Measurements from ENCODE around the gene IL1A. TPM values are rescaled to one million over a fixed set of nuclear protein-coding genes. Genes with fewer than 3 reads are reported as not detected.
A peak's percentile ranks its signal among the peaks of the same experiment; 100 is the strongest.
"Not testable (repeated sequence)": the region's sequence is repeated elsewhere in the genome, so short reads cannot be mapped to it uniquely, and the experiment has no call there.

Gene IL1A, protein sequence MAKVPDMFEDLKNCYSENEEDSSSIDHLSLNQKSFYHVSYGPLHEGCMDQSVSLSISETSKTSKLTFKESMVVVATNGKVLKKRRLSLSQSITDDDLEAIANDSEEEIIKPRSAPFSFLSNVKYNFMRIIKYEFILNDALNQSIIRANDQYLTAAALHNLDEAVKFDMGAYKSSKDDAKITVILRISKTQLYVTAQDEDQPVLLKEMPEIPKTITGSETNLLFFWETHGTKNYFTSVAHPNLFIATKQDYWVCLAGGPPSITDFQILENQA
- under 1 TPM in 2 of 4 donors, not detected in 2; 0.06 to 0.24 TPM for polyA plus RNA-seq
- long read RNA-seq, donor 1, result 0 reads
- long read RNA-seq, donor 2, result 0 reads
- long read RNA-seq, donor 3, result 0 reads
- long read RNA-seq, donor 4, result 0 reads
- long read RNA-seq, donor 5, result 0 reads
- long read RNA-seq, donor 6, result 0 reads
- long read RNA-seq, donor 7, result 0 reads
- long read RNA-seq, donor 8, result 0 reads
- long read RNA-seq, donor 9, result 0 reads
- long read RNA-seq, donor 10, result 0 reads

DNA sequence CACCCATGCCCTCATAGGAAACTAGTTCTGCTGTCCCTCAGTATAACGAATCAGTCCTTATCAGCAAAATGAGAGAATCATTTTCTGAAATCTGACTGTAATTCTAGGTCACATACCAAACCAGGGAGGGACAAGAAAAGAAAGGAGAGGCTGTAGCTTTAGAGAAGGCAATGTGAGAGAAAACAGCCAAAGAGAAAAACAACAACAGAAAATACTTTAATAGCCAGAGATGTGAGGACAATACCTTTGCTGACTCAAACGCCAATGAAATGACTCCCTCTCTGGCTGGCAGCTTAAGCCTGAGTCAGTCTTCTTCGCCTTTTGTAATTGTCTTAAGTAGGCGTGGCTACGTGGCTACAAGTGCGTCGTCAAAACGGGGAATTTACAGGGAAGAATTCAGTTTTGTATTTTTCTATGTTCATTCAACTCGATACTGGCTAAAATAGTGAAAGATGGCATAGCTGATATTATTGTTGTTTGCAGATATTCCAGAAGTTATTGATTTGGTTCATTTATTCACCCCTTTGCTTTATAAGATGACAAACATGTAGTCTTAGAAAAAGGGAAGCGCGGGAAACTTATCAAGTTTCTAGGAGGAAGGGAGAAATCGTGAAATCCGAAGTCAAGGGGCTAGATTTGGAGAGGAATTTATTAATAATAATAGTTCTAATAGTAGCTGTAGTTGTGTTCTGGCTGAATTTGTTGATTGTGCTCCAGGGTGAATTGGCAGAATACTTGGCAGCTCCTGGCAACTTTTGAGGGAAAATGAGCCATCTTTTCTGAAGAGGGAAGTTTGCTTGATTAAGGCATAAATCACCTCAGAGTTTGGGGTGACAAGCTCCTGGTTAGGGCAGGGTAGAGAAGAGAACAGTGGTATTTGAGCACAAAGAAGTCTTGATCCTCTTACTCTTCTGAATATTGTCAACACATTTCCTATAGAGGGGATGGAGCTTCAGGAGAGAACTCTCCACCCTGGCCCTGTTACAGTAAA lies at the start of gene IL1A:
TSS of gene IL1A (minus strand) at position 295 of the 991 bp plus-strand sequence. CDS start 723 bp downstream, outside the sequence.
- Histone ChIP-seq H3K36me3 (ENCODE audit: control insufficient read depth in 3 of 3, insufficient read depth in 2 of 3, low read depth in 1 of 3, low read length in 3 of 3) (no peaks in the 10 kb centered on the region), H3K4me3 (ENCODE audit: low read depth in 1 of 3, low read length in 3 of 3) (no peak within 1 kb of the TSS), H3K27ac (ENCODE audit: low read depth in 1 of 3, low read length in 2 of 3) (no peak within 1 kb of the TSS), H3K27me3 (ENCODE audit: control insufficient read depth in 3 of 3, insufficient read depth in 3 of 3, low read length in 3 of 3) (no peaks in the 10 kb centered on the region), H3K4me1 (ENCODE audit: control insufficient read depth in 3 of 3, insufficient read depth in 2 of 3, low read depth in 1 of 3, low read length in 2 of 3) (no peaks in the 10 kb centered on the region), H3K9me3 (ENCODE audit: control insufficient read depth in 2 of 2, insufficient read depth in 1 of 2, low read depth in 1 of 2, low read length in 1 of 2) (no peaks in the 10 kb centered on the region)
- WGBS, 3 donors, result 37 to 46% (median 42%) methylated on average over 13 of the region's 13 CpGs
- DNase-seq, result peak; percentile 20 to 31
- FAIRE-seq, result no peak

DNA sequence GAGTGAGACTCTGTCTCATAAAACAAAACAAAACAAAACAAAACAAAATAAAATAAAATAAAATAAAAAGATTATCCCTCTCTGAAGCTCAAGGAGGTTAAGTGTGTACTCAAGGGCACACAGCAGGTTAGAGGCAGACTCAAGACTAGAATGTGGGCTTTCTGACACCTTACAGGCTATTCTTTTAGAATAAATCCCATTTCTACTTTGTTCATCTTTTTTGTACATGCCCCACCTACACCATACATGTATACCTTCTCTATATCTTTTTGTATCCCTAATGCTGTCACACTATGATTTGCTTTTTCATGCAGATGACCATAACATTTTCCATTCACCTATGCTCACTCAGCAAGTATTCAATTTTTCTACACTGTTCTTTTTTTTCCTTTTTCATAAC lies 49.7 kb upstream of the IL1A start:
- FAIRE-seq, result no peak
- Histone ChIP-seq H3K36me3 (ENCODE audit: control insufficient read depth in 3 of 3, insufficient read depth in 2 of 3, low read depth in 1 of 3, low read length in 3 of 3) (peaks cover 0 to 3% (median 0%) of the 10 kb centered on the region in 3 donors), H3K4me3 (ENCODE audit: low read depth in 1 of 3, low read length in 3 of 3) (no peak overlapping the region), H3K27ac (ENCODE audit: low read depth in 1 of 3, low read length in 2 of 3) (peak overlapping the region in 1 of 3 donors; percentile 24), H3K27me3 (ENCODE audit: control insufficient read depth in 3 of 3, insufficient read depth in 3 of 3, low read length in 3 of 3) (no peaks in the 10 kb centered on the region), H3K4me1 (ENCODE audit: control insufficient read depth in 3 of 3, insufficient read depth in 2 of 3, low read depth in 1 of 3, low read length in 2 of 3) (peaks cover 0 to 38% (median 2%) of the 10 kb centered on the region in 3 donors), H3K9me3 (ENCODE audit: control insufficient read depth in 2 of 2, insufficient read depth in 1 of 2, low read depth in 1 of 2, low read length in 1 of 2) (no peaks in the 10 kb centered on the region)
- no peak for DNase-seq

DNA sequence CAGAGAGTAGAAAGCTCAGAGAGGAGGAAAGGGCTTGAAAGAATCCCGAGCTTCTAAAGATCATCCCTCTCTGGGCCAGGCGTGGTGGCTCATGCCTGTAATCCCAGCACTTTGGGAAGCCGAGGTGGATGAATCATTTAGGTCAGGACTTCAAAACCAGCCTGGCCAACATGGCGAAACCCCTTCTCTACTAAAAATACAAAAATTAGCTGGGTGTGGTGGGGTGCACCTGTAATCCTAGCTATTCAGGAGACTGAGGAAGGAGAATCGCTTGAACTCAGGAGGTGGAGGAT lies 49.3 kb upstream of the IL1A start:
- FAIRE-seq; DNase-seq; H3K4me3 ChIP-seq (ENCODE audit: low read depth in 1 of 3, low read length in 3 of 3); H3K9me3 ChIP-seq (ENCODE audit: control insufficient read depth in 2 of 2, insufficient read depth in 1 of 2, low read depth in 1 of 2, low read length in 1 of 2); H3K36me3 ChIP-seq (ENCODE audit: control insufficient read depth in 3 of 3, insufficient read depth in 2 of 3, low read depth in 1 of 3, low read length in 3 of 3); H3K27me3 ChIP-seq (ENCODE audit: control insufficient read depth in 3 of 3, insufficient read depth in 3 of 3, low read length in 3 of 3); H3K27ac ChIP-seq (ENCODE audit: low read depth in 1 of 3, low read length in 2 of 3): not testable (repeated sequence)
- 89 to 92% (median 91%) methylated on average over 5 of the region's 5 CpGs for WGBS, 3 donors
- H3K4me1 ChIP-seq (ENCODE audit: control insufficient read depth in 3 of 3, insufficient read depth in 2 of 3, low read depth in 1 of 3, low read length in 2 of 3), result peaks cover 0 to 38% (median 2%) of the 10 kb centered on the region in 3 donors

DNA sequence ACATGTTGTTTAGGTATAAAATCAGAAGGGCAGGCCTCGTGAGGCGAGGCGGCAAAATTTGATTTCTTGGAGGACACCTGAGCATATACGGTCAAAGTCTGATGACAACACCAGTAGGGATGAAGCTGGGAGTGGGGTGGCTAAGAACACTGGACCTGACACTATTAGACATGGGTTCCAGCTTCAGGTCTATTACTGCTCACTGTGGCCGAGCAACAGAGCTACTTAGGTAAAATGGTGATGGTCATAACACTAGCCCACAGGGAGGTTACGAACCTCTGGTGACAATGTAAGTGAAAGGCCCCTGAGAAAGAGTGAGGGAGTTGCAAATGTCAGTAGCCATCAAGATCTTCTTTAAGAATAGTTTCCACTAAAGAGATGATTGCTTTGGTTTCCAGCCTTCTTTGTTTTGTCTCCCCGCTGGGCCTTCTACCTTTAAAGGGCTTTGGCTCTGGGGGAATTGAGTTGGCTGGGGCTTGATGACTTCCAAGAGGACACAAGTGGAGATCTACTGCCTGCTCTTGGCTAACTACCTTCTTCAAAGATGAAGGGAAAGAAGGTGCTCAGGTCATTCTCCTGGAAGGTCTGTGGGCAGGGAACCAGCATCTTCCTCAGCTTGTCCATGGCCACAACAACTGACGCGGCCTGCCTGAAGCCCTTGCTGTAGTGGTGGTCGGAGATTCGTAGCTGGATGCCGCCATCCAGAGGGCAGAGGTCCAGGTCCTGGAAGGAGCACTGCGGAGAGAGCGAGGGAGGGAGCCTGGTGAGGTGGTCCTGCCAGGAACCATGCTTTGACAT lies 48.7 kb upstream of the IL1A start:
- Histone ChIP-seq H3K4me1 (ENCODE audit: control insufficient read depth in 3 of 3, insufficient read depth in 2 of 3, low read depth in 1 of 3, low read length in 2 of 3) (peaks cover 0 to 38% (median 2%) of the 10 kb centered on the region in 3 donors), H3K4me3 (ENCODE audit: low read depth in 1 of 3, low read length in 3 of 3) (no peak overlapping the region), H3K36me3 (ENCODE audit: control insufficient read depth in 3 of 3, insufficient read depth in 2 of 3, low read depth in 1 of 3, low read length in 3 of 3) (peaks cover 0 to 3% (median 0%) of the 10 kb centered on the region in 3 donors), H3K9me3 (ENCODE audit: control insufficient read depth in 2 of 2, insufficient read depth in 1 of 2, low read depth in 1 of 2, low read length in 1 of 2) (no peaks in the 10 kb centered on the region), H3K27ac (ENCODE audit: low read depth in 1 of 3, low read length in 2 of 3) (no peak overlapping the region), H3K27me3 (ENCODE audit: control insufficient read depth in 3 of 3, insufficient read depth in 3 of 3, low read length in 3 of 3) (no peaks in the 10 kb centered on the region)
- no peak for DNase-seq
- FAIRE-seq, result no peak
- 94 to 97% (median 95%) methylated on average over 14 of the region's 14 CpGs for WGBS, 3 donors

DNA sequence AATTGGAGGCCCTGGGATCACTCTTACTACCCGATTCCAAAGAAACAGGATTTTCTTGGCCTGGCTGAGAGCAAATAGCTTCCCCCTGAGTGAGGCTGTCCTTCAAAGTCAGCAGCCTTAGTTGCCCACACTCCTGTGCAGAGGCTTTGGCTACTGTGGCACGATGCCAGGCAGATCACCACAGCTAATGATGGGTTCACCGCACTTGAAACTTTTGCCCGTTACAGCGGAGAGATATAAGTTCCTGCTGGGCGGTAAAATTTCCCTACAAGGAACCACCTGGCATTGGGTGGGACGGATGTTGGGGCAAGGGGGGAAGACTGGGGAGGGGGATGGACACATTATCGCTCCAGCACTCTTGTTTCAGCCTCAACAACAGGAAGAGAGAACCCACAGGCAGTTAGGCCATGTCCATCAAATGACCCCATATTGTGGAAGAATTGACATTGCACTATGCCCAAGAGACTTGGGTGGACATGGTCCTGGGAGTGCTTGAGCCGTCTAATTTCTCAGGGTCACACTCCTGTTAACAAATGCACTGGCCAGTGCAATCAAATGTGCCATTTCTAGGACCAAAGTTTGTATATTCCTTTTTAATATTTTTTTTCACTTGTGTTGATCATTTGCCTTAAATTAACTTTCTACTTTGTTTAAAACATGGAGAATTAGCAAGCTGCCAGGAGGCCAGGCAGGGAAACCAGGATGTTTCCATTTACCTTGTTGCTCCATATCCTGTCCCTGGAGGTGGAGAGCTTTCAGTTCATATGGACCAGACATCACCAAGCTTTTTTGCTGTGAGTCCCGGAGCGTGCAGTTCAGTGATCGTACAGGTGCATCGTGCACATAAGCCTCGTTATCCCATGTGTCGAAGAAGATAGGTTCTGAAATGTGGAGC lies 47.9 kb upstream of the IL1A start:
- FAIRE-seq (no peak), DNase-seq (no peak)
- Histone ChIP-seq H3K9me3 (ENCODE audit: control insufficient read depth in 2 of 2, insufficient read depth in 1 of 2, low read depth in 1 of 2, low read length in 1 of 2) (no peaks in the 10 kb centered on the region), H3K4me1 (ENCODE audit: control insufficient read depth in 3 of 3, insufficient read depth in 2 of 3, low read depth in 1 of 3, low read length in 2 of 3) (peaks cover 0 to 36% (median 2%) of the 10 kb centered on the region in 3 donors), H3K36me3 (ENCODE audit: control insufficient read depth in 3 of 3, insufficient read depth in 2 of 3, low read depth in 1 of 3, low read length in 3 of 3) (peaks cover 0 to 3% (median 0%) of the 10 kb centered on the region in 3 donors), H3K4me3 (ENCODE audit: low read depth in 1 of 3, low read length in 3 of 3) (no peak overlapping the region), H3K27me3 (ENCODE audit: control insufficient read depth in 3 of 3, insufficient read depth in 3 of 3, low read length in 3 of 3) (no peaks in the 10 kb centered on the region), H3K27ac (ENCODE audit: low read depth in 1 of 3, low read length in 2 of 3) (no peak overlapping the region)
- 81 to 85% (median 82%) methylated on average over 15 of the region's 15 CpGs for WGBS, 3 donors

DNA sequence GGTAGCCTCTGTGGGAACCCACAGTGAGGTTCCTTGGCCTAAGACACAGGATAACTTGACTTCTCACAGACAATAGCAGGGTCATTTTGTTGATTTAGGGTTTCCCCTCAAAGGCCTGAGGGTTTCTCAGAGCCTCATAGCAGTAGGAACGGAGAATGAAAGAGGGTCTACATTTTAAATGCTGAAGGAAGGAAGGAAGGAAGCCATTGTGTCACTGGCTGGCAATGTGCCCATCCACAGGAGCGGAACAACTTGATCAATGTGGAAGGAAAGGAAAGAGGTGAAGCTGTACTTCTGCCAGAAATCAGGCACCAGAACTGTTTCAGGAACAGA lies 47.2 kb upstream of the IL1A start:
- 42 to 52% (median 47%) methylated on average over 2 of the region's 2 CpGs for WGBS, 3 donors
- DNase-seq (no peak), FAIRE-seq (no peak)

DNA sequence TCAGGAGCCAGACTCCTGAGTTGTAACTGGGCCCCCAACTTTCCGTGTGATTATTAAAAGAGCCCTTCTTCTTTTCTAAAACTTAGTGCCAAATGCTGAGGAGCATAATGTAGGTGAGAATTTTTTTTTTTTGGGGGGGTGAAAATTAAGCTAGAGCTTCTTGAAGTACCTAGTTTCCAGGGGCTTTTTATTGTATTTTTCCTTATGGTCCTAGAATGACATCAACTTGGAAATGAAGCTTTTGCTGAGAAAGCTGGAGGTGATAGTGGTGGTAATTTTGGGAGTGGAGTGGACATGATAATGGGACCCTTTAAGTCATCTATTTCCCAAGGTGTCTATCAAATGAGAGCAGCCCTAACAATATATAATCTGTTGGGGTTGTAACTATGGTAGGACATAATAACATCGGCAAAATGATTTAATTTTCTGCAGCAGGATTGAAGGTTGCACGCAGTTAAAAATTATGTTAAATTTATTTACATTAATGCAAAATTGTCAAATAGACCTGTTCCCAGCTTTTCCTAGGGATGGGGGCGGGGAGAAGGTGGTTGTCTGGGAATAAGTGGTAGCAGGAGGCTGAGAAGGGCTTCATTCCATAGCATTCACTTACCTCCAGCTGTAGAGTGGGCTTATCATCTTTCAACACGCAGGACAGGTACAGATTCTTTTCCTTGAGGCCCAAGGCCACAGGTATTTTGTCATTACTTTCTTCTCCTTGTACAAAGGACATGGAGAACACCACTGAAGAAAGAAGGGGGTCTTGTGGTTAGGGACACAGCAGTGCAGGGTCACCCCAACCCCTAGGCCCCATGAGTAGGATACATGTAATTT lies 46.6 kb upstream of the IL1A start:
- no peaks in the 10 kb centered on the region for H3K27me3 ChIP-seq (ENCODE audit: control insufficient read depth in 3 of 3, insufficient read depth in 3 of 3, low read length in 3 of 3)
- H3K4me3 ChIP-seq (ENCODE audit: low read depth in 1 of 3, low read length in 3 of 3), result no peak overlapping the region
- no peaks in the 10 kb centered on the region for H3K9me3 ChIP-seq (ENCODE audit: control insufficient read depth in 2 of 2, insufficient read depth in 1 of 2, low read depth in 1 of 2, low read length in 1 of 2)
- 74 to 76% (median 75%) methylated on average over 5 of the region's 5 CpGs for WGBS, 3 donors
- DNase-seq (no peak), FAIRE-seq (no peak)
- peaks cover 0 to 26% (median 2%) of the 10 kb centered on the region in 3 donors for H3K4me1 ChIP-seq (ENCODE audit: control insufficient read depth in 3 of 3, insufficient read depth in 2 of 3, low read depth in 1 of 3, low read length in 2 of 3)
- no peak overlapping the region for H3K27ac ChIP-seq (ENCODE audit: low read depth in 1 of 3, low read length in 2 of 3)
- peaks cover 0 to 3% (median 0%) of the 10 kb centered on the region in 3 donors for H3K36me3 ChIP-seq (ENCODE audit: control insufficient read depth in 3 of 3, insufficient read depth in 2 of 3, low read depth in 1 of 3, low read length in 3 of 3)

More for the DNA sequence above, 47.2 kb upstream of the IL1A start:
- no peak overlapping the region for H3K27ac ChIP-seq (ENCODE audit: low read depth in 1 of 3, low read length in 2 of 3)
- no peaks in the 10 kb centered on the region for H3K9me3 ChIP-seq (ENCODE audit: control insufficient read depth in 2 of 2, insufficient read depth in 1 of 2, low read depth in 1 of 2, low read length in 1 of 2)
- H3K4me1 ChIP-seq (ENCODE audit: control insufficient read depth in 3 of 3, insufficient read depth in 2 of 3, low read depth in 1 of 3, low read length in 2 of 3), result peaks cover 0 to 32% (median 2%) of the 10 kb centered on the region in 3 donors
- no peaks in the 10 kb centered on the region for H3K27me3 ChIP-seq (ENCODE audit: control insufficient read depth in 3 of 3, insufficient read depth in 3 of 3, low read length in 3 of 3)
- no peak overlapping the region for H3K4me3 ChIP-seq (ENCODE audit: low read depth in 1 of 3, low read length in 3 of 3)
- H3K36me3 ChIP-seq (ENCODE audit: control insufficient read depth in 3 of 3, insufficient read depth in 2 of 3, low read depth in 1 of 3, low read length in 3 of 3), result peaks cover 0 to 3% (median 0%) of the 10 kb centered on the region in 3 donors

Measured in small intestine (tissue), 16 donors.